Activated B cell treated with CpG ODN at 0.5 μM for 24 hours (primary cell): ENCODE measurements around the gene NNT. TPM values are rescaled to one million over a fixed set of nuclear protein-coding genes. Genes with fewer than 3 reads are reported as not detected.

Source experiments
- ATAC-seq: fragments of 200-7000 bp; cut with Tn5 transposase; one replicate; pipeline ENCODE4 v1.10.0; 2021; ENCODE audit warnings: low read depth, mild to moderate bottlenecking, moderate library complexity
- CTCF ChIA-PET: fragments of 350-600 bp; sonication (Branson Sonifier 250); formaldehyde crosslinking; loops from one replicate; lab custom pipeline; 2021; ENCODE audit warnings: antibody characterized with exemption; lab: Charles Lee
- POLR2A ChIA-PET: fragments of 350-600 bp; sonication (Branson Sonifier 250); formaldehyde crosslinking; loops from one replicate; lab custom pipeline; 2021; ENCODE audit warnings: antibody characterized with exemption; lab: Charles Lee
- DNase-seq: peaks from one replicate; pipeline ENCODE4 v3.0.0; 2022
- H3K27ac Mint-ChIP-seq: one replicate; pipeline ENCODE4 v1.8.0; 2020; ENCODE audit warnings: mixed read lengths
- H3K27me3 Mint-ChIP-seq: one replicate; pipeline ENCODE4 v1.8.0; 2021; ENCODE audit warnings: mixed read lengths
- H3K36me3 Mint-ChIP-seq: one replicate; pipeline ENCODE4 v1.8.0; 2021; ENCODE audit warnings: low read depth, mixed read lengths
- H3K4me1 Mint-ChIP-seq: one replicate; pipeline ENCODE4 v1.8.0; 2021; ENCODE audit warnings: mixed read lengths
- H3K4me3 Mint-ChIP-seq: one replicate; pipeline ENCODE4 v1.8.0; 2020; ENCODE audit warnings: mild to moderate bottlenecking, mixed read lengths
- H3K9me3 Mint-ChIP-seq: one replicate; pipeline ENCODE4 v1.8.0; 2020; ENCODE audit warnings: mixed read lengths
- intact Hi-C: fragments of 100-400 bp; cut with micrococcal nuclease; formaldehyde crosslinking; loops from one replicate; pipeline ENCODE4 v1.15.1; 2024
- total RNA-seq: library from RNA; stranded (reverse); gene quantifications from 2 replicates; pipeline ENCODE4 v1.2.3, GENCODE V29; 2022
- TF ChIP-seq, protein P1 (sequence below): fragments of 200-600 bp; IDR thresholded peaks from one replicate; pipeline ENCODE4 v1.8.0; 2022; ENCODE audit warnings: antibody characterized with exemption, mild to moderate bottlenecking

The NNT gene
- total RNA-seq, 1 donor from 2014 or later: 63.0 TPM

DNA sequence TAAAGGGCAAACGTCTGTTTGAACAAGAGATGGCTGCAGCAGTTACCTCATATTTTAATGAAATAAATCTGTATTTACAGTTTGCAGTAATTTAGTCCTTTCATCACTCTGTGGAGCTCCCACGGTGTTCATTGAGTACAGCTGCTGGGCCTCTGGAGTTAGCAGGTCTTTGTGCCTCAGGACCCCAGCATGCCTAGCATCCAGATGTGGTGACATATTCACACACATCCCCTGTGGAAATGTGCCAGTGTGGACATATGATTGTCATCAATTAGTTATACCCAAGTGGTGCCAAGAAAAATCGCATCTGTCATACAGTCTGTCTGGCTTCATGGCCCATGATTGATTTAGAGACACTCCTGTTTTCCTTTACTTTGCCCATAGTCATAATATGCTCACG, 77.3 kb downstream of the NNT start:
- H3K4me1 Mint-ChIP-seq: no peaks in the 10 kb centered on the region
- H3K27ac Mint-ChIP-seq: no peak overlapping the region
- intact Hi-C loops: no loop called here
- peaks cover 39% of the 10 kb centered on the region for H3K36me3 Mint-ChIP-seq
- POLR2A ChIA-PET: no interaction called here
- CTCF ChIA-PET: no interaction called here
- H3K27me3 Mint-ChIP-seq: no peaks in the 10 kb centered on the region
- DNase-seq (no peak), ATAC-seq (no peak)
- TF ChIP-seq, protein P1, sequence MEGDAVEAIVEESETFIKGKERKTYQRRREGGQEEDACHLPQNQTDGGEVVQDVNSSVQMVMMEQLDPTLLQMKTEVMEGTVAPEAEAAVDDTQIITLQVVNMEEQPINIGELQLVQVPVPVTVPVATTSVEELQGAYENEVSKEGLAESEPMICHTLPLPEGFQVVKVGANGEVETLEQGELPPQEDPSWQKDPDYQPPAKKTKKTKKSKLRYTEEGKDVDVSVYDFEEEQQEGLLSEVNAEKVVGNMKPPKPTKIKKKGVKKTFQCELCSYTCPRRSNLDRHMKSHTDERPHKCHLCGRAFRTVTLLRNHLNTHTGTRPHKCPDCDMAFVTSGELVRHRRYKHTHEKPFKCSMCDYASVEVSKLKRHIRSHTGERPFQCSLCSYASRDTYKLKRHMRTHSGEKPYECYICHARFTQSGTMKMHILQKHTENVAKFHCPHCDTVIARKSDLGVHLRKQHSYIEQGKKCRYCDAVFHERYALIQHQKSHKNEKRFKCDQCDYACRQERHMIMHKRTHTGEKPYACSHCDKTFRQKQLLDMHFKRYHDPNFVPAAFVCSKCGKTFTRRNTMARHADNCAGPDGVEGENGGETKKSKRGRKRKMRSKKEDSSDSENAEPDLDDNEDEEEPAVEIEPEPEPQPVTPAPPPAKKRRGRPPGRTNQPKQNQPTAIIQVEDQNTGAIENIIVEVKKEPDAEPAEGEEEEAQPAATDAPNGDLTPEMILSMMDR: no peak
- H3K9me3 Mint-ChIP-seq: no peaks in the 10 kb centered on the region
- H3K4me3 Mint-ChIP-seq: no peak overlapping the region

DNA sequence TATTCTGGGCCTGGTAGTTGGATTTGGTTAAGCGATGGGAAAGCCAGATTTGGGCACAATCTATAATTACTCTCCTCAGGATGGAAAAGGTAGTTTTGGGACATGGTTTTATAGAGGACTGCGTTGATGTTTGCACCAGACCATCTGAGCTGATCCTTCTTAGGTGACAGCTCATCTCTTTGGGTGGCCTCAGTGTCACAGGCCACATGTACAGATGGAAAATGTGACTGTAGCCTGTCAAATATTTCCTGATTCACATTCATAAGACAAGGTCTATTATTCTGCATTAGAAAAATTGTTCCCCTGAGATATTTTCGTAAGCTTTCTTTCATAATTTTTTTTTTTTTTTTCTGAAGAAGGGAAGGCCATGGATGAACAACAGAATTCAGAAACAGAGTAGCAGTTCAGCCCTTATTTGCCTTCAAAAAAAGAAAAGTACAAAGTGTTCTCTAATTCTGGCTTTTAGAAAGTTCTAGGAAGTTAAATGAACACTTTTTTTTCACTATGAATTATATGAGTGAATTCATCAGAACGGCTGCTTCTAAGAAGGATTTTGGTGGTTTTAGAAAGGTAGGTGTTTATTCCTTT, 81.0 kb downstream of the NNT start:
- H3K36me3 Mint-ChIP-seq: peaks cover 51% of the 10 kb centered on the region

DNA sequence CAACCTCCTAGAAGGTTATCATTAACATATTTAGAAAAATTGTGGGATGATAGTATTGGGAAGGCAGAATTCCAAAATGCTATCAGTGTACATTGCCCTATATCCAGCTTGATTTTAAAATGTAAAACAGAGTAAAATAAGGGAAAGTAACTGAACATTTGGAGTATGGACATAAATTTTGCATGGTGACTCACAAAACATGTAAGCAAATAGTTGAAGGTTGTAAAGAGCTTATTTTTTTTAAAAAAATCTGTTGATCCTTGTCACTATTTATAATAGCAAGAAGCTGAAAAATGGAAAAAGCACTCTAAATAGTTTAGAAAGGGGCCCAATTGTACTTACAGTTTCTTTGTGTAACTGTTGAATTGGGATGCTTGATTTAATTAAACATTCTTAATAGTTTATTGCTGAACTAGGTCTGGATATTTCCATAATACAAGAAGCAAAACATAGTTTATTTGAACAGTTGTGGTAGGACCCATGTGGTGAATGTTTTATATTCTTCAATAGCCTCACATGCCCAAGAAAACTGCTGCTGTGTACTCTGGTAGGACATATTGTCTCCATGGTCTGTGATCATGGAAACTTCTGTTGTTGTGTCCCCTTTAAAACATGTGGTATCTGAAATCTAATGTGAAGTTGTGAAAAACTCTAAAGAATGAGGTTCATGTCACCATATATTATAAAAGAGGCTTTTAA, 82.4 kb downstream of the NNT start:
- TF ChIP-seq, protein P1: no peak
- Mint-ChIP-seq H3K36me3 (peaks cover 56% of the 10 kb centered on the region), H3K27me3 (no peaks in the 10 kb centered on the region), H3K4me1 (no peaks in the 10 kb centered on the region), H3K4me3 (no peak overlapping the region), H3K9me3 (peaks cover 6% of the 10 kb centered on the region), H3K27ac (no peak overlapping the region)
- DNase-seq: no peak
- POLR2A ChIA-PET: no interaction called here
- intact Hi-C loops: no loop called here
- CTCF ChIA-PET: no interaction called here
- no peak for ATAC-seq

More for the DNA sequence above, 81.0 kb downstream of the NNT start:
- ChIA-PET CTCF (interaction anchor here (0.7 kb wide), 1 partner anchor 36 kb away, joined by 3 read pairs; no protein-coding TSS in a partner anchor), POLR2A (no interaction called here)
- intact Hi-C loops: no loop called here
- no peaks in the 10 kb centered on the region for H3K4me1 Mint-ChIP-seq
- DNase-seq (no peak), ATAC-seq (no peak)
- TF ChIP-seq, protein P1: no peak
- no peak overlapping the region for H3K4me3 Mint-ChIP-seq
- H3K27ac Mint-ChIP-seq: no peak overlapping the region
- H3K9me3 Mint-ChIP-seq: no peaks in the 10 kb centered on the region
- H3K27me3 Mint-ChIP-seq: no peaks in the 10 kb centered on the region

DNA sequence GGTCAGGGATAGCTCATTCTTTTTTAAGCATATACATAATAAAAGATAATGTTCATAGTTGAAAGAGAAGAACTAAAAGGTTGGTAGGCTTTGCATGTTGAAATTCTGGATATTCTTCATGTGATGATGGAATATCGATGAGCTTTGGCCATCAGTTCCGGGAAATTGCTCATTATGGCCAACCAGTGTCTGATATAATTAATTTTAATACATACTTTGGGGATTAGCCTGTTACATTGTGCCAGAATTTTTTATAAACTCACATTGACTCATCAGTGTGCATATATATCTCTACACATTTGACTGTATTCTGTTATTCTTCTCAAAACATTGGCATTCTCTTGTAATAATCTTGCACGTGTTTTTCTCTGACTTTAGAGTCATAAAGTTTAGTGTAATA, 84.3 kb downstream of the NNT start:
- peaks cover 56% of the 10 kb centered on the region for H3K36me3 Mint-ChIP-seq
- H3K4me1 Mint-ChIP-seq: no peaks in the 10 kb centered on the region
- DNase-seq (no peak), ATAC-seq (no peak)
- TF ChIP-seq, protein P1: no peak
- intact Hi-C loops: no loop called here
- no peak overlapping the region for H3K4me3 Mint-ChIP-seq
- ChIA-PET POLR2A (no interaction called here), CTCF (no interaction called here)
- no peaks in the 10 kb centered on the region for H3K27me3 Mint-ChIP-seq
- no peak overlapping the region for H3K27ac Mint-ChIP-seq
- peaks cover 6% of the 10 kb centered on the region for H3K9me3 Mint-ChIP-seq

DNA sequence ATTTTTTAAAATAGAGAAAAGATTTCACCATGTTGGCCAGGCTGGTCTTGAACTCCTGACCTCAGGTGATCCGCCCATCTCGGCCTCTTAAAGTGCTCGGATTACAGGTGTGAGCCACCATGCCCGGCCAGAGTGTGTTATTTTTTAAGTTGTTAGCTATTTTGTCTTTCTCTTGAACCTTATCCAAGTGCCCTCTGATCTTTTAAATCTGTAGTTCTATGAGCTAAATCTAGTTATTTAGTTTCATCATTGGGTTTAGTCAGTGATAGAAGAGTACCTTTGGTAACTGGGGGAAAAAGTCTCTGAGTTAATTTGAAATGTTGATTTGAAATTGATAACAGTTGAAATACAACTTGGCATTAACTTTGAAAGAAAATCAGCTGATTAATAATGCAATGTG, 88.3 kb downstream of the NNT start:
- CTCF ChIA-PET: no interaction called here
- POLR2A ChIA-PET: no interaction called here
- Mint-ChIP-seq H3K4me1 (no peaks in the 10 kb centered on the region), H3K36me3 (peaks cover 71% of the 10 kb centered on the region), H3K9me3 (peaks cover 24% of the 10 kb centered on the region), H3K27ac (no peak overlapping the region), H3K4me3 (no peak overlapping the region), H3K27me3 (no peaks in the 10 kb centered on the region)
- ATAC-seq (no peak), DNase-seq (no peak)
- TF ChIP-seq, protein P1: no peak
- intact Hi-C loops: no loop called here
